NCI-H2029 treated with DMSO at 0.1 percent for 48 hours (cell line): ENCODE data around the gene PNMA6E.

Source experiments
- DNase-seq: peaks from one replicate; lab custom pipeline; 2025; lab: John Stamatoyannopoulos, UW

The PNMA6E gene

GRCh38 chrX:153401133-153401764, at the start of gene PNMA6E:
TSS of gene PNMA6E (minus strand) at chrX:153401350. CDS start at chrX:153398849, 2,501 bp downstream.
- no peak for DNase-seq

DNA sequence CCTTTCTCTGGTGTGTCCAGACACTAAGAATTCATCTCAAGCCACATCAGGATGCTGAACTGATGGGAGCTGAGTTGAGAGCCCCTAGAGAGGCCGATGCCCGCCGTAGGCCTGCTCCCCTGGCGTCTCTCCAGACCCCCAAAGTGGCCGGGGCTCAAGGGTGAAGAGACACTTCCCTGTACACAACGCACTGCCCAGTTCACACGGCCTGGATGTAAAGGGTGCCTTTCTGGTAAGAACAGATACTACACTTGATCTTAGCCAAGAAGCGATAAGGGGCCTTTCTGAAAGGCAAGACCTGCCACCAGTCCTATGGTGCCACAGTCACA, 49.8 kb upstream of the PNMA6E start:
- no peak for DNase-seq

GRCh38 chrX:153450114-153450948, 49.2 kb upstream of the PNMA6E start:
- DNase-seq, result no peak

DNA sequence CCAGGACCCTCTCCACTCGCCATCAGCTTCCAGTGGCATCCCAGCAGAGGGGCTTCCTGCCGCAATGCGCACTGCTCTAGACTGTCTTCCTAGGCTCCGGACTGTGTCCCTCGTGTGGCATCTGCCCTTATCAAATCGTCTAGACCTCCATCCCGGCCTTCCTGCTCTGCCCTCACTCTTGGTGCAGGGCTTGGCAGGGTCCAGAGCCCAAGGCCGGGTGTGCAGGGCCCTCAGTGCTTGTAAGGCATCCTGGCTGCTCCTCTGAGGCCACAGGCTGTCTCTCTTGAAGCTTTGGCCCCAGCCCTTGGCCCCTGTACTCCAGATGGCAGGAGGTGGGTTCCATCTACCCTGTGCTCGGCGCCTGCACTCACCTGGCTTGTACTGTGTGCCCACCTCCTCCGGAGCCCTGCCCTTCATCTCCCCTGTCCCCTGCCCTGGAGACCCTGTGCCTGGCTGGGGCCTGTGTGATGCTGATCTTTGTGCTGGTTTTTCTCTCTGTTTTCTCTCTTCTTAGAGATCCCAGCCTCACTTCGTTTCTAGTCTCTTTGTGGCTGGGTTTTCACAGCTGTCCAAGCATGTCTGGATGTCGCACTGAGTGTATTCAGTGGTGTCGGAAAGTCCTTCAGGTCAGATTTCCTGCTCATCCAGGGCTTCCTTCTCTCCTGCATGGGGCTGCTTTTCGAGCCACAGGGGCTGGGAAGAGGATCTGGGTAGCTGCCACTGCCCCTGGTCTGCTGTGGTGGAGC, 48.4 kb upstream of the PNMA6E start:
- DNase-seq, result no peak

GRCh38 chrX:153448556-153449367, 47.6 kb upstream of the PNMA6E start:
- no peak for DNase-seq

- DNase-seq, result no peak
These were observed 46.4 kb upstream of the PNMA6E start for GRCh38 chrX:153447581-153447960.

DNA sequence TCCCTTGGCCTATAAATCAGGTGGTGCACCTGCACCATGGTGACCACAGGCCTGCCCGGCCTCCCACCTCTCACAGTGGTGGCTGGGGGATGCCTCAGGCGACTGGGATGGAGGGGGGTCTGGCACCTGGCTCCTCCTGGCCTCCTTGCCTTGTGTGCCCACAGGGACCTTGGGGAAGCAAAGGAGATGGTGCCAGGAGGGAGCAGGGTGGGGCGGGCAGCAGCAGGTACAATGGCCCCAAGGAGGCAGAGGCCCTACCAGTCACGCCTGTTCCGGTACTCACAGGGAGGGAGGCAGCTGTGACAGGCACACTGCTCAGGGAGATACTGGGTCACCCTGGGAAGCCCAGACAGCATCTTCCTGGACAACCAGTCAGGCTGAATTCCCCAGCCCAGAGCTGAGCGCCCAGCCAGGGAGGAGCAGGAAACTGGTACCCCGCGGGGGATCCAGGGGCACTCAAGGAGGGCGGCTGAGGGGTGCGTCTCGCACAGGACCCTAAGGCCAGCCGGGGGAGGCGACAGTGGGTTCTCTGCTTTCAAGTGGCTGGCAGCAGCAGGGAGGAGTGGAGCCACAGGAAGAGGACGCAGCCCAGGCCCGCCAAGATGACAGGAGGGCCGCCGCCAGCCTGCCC, 45.9 kb upstream of the PNMA6E start:
- DNase-seq, result no peak

- no peak for DNase-seq
These were observed 45.4 kb upstream of the PNMA6E start for GRCh38 chrX:153446636-153446936.

DNA sequence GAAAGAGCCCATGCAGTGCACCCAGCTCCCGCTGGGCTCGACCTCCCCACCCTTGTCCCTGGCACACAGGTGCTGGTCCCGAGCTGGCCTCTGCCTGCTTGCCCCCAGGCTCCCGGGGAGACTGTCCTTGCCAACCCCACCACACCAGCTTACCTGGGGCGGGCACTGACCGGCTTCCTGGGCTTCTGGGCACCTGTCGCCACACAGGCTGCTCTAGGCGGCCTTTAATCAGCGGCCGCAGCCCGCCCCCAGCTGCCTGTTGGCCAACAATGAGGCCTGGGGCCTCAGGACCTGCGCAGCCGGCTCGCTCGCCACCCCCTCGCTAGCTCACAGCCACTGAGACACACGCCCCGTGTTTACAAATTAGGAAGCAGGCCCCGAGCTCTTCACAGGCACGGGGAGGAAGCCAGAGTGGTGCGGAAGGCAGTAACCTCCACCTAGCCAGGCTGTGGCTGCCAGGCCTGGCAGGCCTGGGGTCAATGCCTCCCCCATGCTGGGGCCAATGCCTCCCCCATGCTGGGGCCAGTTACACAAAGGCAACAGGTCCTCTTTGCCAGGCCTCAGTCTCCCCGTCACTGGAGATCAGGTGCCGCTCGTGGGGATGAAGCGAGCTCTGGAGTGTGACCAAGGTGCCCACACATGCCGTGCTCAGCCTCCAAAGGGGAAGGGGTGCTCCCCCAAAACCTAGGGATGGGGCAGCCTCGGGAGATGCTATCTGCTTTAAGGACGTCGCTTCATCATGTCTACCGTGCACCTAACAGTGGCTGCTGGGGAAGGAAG, 44.9 kb upstream of the PNMA6E start, which contains the start of gene TREX2:
TSS of gene TREX2 (minus strand) at position 201 of the 780 bp plus-strand sequence. CDS start 626 bp downstream, outside the sequence.
- DNase-seq, result no peak

DNA sequence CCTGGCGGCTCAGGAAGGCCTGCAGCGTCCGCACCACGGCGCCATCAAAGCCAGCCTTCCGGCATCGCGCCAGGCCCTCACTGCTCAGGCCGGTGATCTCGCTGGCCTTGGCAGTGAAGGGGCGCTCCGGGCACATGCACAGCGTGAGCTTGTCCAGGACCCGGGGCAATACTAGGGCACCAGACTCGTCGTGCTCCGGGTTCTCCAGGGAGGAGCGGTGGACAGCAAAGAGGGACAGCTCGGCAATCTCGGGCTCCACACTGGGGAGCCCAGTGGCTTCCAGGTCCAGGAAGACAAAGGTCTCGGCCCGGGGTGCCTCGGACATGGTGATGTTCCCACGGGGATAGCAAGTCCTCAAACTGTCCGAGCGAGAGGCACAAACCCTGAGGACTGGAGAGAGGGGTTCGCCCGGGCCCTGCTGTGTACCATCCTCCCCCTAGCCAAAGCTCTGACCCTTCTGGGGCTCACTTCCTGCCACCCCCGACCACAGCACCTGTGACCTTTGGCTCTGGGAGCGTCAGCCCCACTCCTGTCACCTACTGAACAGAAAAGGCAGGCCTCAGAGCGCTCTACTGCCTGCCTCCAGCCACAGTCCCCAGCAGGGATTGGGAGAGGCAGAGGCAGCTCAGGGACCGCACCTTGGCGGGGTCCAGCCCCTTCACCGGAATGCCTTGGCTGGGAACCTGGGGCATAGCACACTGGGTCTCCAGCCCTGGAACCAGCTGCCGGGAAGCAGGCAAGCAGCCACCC, 44.1 kb upstream of the PNMA6E start:
- DNase-seq, result no peak

GRCh38 chrX:153444333-153445011, 43.3 kb upstream of the PNMA6E start:
- DNase-seq, result no peak

DNA sequence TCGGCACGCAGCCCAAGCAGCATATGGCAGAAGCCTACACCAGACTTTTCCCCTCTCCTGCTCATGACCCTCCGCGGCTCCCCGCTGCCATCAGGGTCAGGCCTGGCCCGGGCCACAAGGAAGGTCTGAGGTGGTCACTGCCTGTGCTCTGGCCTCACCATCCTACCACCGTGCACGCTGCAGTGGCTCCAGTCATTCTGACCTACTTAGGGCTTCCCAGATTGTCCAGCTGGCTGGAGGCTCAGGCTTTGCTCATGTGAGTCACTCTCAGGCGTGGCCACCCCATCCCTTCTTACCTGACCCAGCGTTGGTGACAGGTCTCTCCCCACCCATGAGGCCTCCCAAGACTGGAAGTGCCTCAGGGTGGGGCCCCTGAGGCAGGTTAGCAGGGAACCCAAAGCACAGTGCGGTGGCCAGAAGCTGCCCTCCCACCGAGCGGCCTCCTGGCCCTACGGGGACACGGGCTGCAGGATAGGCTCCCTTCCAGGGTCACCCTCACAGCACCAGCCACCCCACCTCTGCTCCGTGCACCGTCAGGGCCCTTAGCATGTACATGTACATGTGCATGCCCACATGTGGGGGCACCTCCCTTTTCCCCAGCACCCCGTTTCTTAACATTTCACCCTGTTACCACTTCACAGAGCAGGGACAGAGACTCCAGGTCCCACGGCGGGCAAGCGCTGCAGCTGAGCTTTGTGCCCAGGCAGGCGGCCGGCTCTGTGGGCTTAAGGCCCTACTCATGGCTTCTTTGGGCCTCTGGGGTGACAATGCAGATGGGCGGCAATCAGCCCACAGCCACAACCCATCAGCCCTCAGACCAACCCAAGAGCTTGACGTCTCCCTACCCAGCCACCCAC, 42.6 kb upstream of the PNMA6E start:
- DNase-seq, result no peak

DNA sequence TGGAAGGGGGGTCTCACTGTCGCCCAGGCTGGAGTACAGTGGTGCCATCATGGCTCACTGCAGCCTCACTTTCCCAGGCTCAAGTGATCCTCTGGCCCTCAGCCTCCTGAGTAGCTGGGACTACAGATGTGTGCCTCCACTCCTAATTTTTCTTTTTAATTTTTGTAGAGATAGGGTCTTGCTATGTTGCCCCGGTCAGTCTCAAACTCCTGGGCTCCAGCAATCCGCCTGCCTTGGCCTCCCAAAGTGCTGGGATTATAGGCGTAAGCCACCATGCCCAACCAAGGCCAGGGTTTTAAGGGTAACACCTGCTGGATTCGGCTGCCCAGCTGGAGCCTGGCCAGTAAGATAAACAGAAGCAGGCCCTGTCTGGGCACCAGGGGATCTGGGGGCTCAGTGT, 41.3 kb upstream of the PNMA6E start:
- no peak for DNase-seq

GRCh38 chrX:153441981-153442380, 40.8 kb upstream of the PNMA6E start:
- DNase-seq, result no peak

DNA sequence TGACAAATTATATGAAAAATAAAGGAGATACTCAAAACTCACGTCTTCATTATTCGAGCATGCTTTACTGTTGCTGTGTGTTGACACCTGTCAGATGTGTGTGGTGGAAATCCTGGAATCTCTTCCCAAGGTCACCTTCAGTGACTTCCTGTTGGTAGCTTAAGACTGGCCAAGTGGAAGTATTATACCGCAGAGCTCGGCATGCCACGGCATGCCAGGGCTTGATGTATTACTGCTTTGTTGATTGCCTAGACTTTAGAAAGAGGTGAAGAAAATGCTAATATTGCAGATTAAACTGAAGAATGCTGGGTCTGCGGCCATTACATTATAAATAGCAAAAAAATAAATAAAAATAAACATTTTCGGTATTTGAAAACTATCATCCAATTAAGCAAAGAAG, 40.1 kb upstream of the PNMA6E start:
- no peak for DNase-seq

DNA sequence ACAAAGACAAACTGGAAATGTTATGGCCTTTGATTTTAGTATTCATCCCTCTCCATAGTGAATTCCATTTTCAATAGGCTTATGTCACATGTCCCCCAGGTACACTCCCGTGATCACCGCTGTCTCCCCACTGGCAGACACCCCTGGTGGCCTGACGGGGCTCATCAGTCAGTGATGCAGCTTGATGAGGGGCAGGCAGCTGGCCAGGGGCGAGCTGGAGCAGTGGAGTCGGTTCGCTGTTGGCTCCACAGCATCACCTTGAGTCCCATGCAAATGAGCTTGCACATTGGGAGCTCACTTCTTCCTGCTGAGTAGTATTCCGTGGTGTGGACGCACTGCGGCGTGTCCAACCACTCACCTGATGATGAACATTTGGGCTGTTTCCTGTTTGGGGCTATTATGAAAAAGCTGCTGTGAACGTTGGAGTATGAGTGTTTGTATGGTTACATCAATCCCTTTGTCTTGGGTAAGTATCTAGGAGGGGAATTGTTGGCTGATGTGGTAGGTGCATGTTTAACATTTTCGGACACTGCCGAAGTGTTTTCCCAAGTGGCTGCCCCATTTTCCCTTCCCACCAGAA, 39.5 kb upstream of the PNMA6E start:
- no peak for DNase-seq

DNA sequence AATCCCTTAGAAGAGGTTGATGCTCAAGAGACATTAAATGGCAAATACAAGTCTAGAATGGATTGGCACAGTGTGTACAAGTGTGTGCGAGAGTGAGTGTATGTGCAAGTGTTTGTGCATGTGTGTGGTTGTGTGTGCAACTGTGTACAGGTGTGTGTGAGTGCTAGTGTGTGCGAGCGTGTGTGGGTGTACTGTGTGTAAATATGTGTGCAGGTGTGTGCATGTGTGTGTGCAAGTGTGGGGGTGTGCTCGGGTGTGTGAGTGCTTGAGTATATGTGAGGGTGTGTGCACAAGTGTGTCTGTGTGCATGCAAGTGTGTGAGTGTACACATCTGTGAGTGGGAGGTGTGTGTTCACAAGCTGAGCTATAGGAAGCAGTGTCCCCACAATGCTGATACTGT, 38.8 kb upstream of the PNMA6E start:
- DNase-seq, result no peak

DNA sequence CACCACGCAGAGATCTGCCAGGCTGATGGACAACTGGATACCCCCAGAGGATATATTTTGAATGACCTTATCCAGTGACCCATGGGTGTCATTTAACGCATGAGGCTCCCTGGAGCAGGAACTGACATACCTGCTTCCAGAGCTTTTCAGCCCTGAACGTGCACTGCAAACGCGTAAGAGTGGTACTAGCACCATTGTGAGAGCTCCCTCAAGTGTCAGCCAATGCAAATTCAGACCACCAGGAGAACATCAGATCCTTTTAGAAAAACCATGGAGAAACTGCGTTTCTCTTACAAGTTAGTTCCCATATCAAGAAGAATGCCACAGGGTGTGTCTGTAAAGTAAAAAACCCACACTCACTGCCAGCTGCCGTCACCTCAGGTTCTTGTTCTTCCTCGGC, 37.4 kb upstream of the PNMA6E start:
- no peak for DNase-seq
